K562 (cell line): ENCODE data around the gene TNFAIP3. TPM values are rescaled to one million over a fixed set of nuclear protein-coding genes. Genes with fewer than 3 reads are reported as not detected.

Experiments used
- ATAC-seq: fragments of 200-7000 bp; cut with Tn5 transposase; 3 replicates; pipeline ENCODE4 v1.9.1; 2020; ENCODE audit warnings: moderate library complexity
- BruUV-seq: library from RNA; stranded (reverse); fragments of 400-500 nt; replicated peaks from 2 replicates; lab custom pipeline; 2021; lab: Mats Ljungman, UMichigan
- CTCF ChIA-PET: fragments of 300-600 bp; formaldehyde crosslinking; extraction: SDS; loops from one replicate; lab custom pipeline; 2021; ENCODE audit warnings: low intra/inter-chr PET ratio; lab: Yijun Ruan, JAX
- POLR2A ChIA-PET: fragments of 300-600, 350-650 bp; sonication (Branson Sonifier 250); formaldehyde crosslinking; extraction: SDS; loops from one replicate; lab custom pipeline; 2021; ENCODE audit warnings: antibody characterized with exemption, inconsistent platforms; lab: Yijun Ruan, JAX
- DNase-seq, 4 experiments: peaks; one replicate each; pipeline versions ENCODE4 v3.0.0 to v3.0.0-alpha.2; 2011 to 2018; ENCODE audit warnings: low spot score in 3 of 4, mixed read lengths in 3 of 4; ENCODE audit errors: extremely low read depth in 1 of 4
- FAIRE-seq: peaks from 2 replicates; lab custom pipeline; 2011; peaks lifted over from hg19 to GRCh38; lab: Jason Lieb, UNC
- H2AFZ ChIP-seq: 2 replicates; pipeline ENCODE4 v1.6.0; 2011; ENCODE audit warnings: low read depth, low read length, control low read depth, inconsistent platforms
- H3K27ac ChIP-seq: fragments of 200-600 bp; 3 replicates; pipeline ENCODE4 v1.8.0; 2011; ENCODE audit warnings: low read depth, mild to moderate bottlenecking, control low read depth, inconsistent platforms, low read length, moderate library complexity, mixed read lengths; ENCODE audit errors: extremely low read depth
- H3K27me3 ChIP-seq, 2 experiments: fragments of 300-600 bp in 1 of 2; 2 replicates in 1 of 2; 3 replicates in 1 of 2; pipeline versions ENCODE4 v1.6.0 to v1.8.0; 2011; ENCODE audit warnings: inconsistent platforms in 2 of 2, low read length in 2 of 2, mild to moderate bottlenecking in 1 of 2, mixed read lengths in 1 of 2, moderate library complexity in 1 of 2; ENCODE audit not compliant: control insufficient read depth in 2 of 2, insufficient read depth in 2 of 2
- H3K36me3 ChIP-seq: fragments of 300-600 bp; 3 replicates; pipeline ENCODE4 v1.8.0; 2011; ENCODE audit warnings: mild to moderate bottlenecking, low read length, inconsistent platforms; ENCODE audit not compliant: control insufficient read depth, insufficient read depth
- H3K4me1 ChIP-seq, 2 experiments: fragments of 200-600 bp in 1 of 2; replicated peaks in 1 of 2; 2 replicates in 1 of 2; 3 replicates in 1 of 2; pipeline versions ENCODE4 v1.5.1 to v1.8.0; 2011; ENCODE audit warnings: inconsistent platforms in 2 of 2, low read length in 2 of 2, mild to moderate bottlenecking in 1 of 2, mixed read lengths in 1 of 2, moderate library complexity in 1 of 2; ENCODE audit not compliant: control insufficient read depth in 2 of 2, insufficient read depth in 2 of 2
- H3K4me2 ChIP-seq: 2 replicates; pipeline ENCODE4 v1.6.1; 2011; ENCODE audit warnings: low read length, control low read depth, inconsistent platforms, mixed read lengths; ENCODE audit not compliant: insufficient read depth
- H3K4me3 ChIP-seq: fragments of 200-600 bp; sonication (generic), shearing (Covaris generic); 2 replicates; pipeline ENCODE4 v1.5.1; 2016; ENCODE audit warnings: control low read depth, inconsistent platforms
- H3K79me2 ChIP-seq: fragments of 200-600 bp; 3 replicates; pipeline ENCODE4 v1.8.0; 2011; ENCODE audit warnings: low read length, inconsistent platforms; ENCODE audit not compliant: control insufficient read depth, insufficient read depth
- H3K9ac ChIP-seq, 2 experiments: 2 replicates each; pipeline versions ENCODE4 v1.6.0 to v1.6.1; 2011; ENCODE audit warnings: low read depth in 2 of 2, low read length in 2 of 2, control low read depth in 1 of 2, inconsistent platforms in 1 of 2, mild to moderate bottlenecking in 1 of 2, mixed read lengths in 1 of 2; ENCODE audit not compliant: insufficient read depth in 1 of 2
- H3K9me1 ChIP-seq: one replicate; pipeline ENCODE4 v1.6.0; 2011; ENCODE audit warnings: inconsistent platforms, mild to moderate bottlenecking, low read length, moderate library complexity; ENCODE audit not compliant: control insufficient read depth, insufficient read depth
- H3K9me3 ChIP-seq: replicated peaks from 2 replicates; pipeline ENCODE4 v1.5.1; 2011; ENCODE audit warnings: low read depth, low read length, inconsistent platforms; ENCODE audit not compliant: control insufficient read depth, insufficient read depth
- H4K20me1 ChIP-seq: replicated peaks from 2 replicates; pipeline ENCODE4 v1.6.1; 2011; ENCODE audit warnings: low read length, inconsistent platforms, mixed read lengths; ENCODE audit not compliant: control insufficient read depth, insufficient read depth
- C11orf30 ChIP-seq: fragments of 450-650 bp; IDR thresholded peaks from 2 replicates; pipeline ENCODE4 v1.6.1; 2016; ENCODE audit warnings: low read depth, mild to moderate bottlenecking
- CEBPB ChIP-seq: fragments of 450-650 bp; IDR thresholded peaks from 2 replicates; pipeline ENCODE4 v1.6.1; 2016; ENCODE audit warnings: missing genetic modification characterization, missing compliant biosample characterization
- MAFF ChIP-seq: IDR thresholded peaks from 2 replicates; pipeline ENCODE4 v1.6.1; 2012; ENCODE audit warnings: low read length, improper control_type of control experiment
- MAFG ChIP-seq: fragments of 450-650 bp; conservative IDR thresholded peaks from 2 replicates; pipeline ENCODE4 v1.6.1; 2016; ENCODE audit warnings: missing genetic modification characterization, missing compliant biosample characterization
- NR2F6 ChIP-seq: fragments of 450-650 bp; formaldehyde crosslinking; IDR thresholded peaks from 2 replicates; pipeline ENCODE4 v1.4.0; 2020; ENCODE audit warnings: mild to moderate bottlenecking
- RB1 ChIP-seq: fragments of 450-650 bp; IDR thresholded peaks from 2 replicates; pipeline ENCODE4 v1.6.1; 2017; ENCODE audit warnings: low read depth, mild to moderate bottlenecking
- SUPT5H ChIP-seq: fragments of 450-650 bp; IDR thresholded peaks from 2 replicates; pipeline ENCODE4 v1.6.1; 2016
- TCF3 ChIP-seq: sonication (generic); formaldehyde crosslinking; IDR thresholded peaks from 2 replicates; pipeline ENCODE4 v1.4.0; 2020; ENCODE audit warnings: mild to moderate bottlenecking, missing genetic modification reagents
- TRIM25 ChIP-seq: fragments of 450-650 bp; IDR thresholded peaks from 2 replicates; pipeline ENCODE4 v1.7.0; 2016; ENCODE audit warnings: borderline replicate concordance
- ZBTB8A ChIP-seq: fragments of 450-650 bp; IDR thresholded peaks from 2 replicates; pipeline ENCODE4 v1.6.1; 2018; ENCODE audit warnings: mild to moderate bottlenecking, moderate library complexity; ENCODE audit not compliant: partially characterized antibody
- ZNF239 ChIP-seq: fragments of 250-450 bp; sonication (Bioruptor Pico); IDR thresholded peaks from 2 replicates; pipeline ENCODE4 v1.4.0; 2020; ENCODE audit warnings: mild to moderate bottlenecking
- ZNF24 ChIP-seq: fragments of 450-650 bp; IDR thresholded peaks from 2 replicates; pipeline ENCODE4 v1.6.1; 2016
- ZNF3 ChIP-seq: fragments of 250-450 bp; sonication (Bioruptor Pico); IDR thresholded peaks from 2 replicates; pipeline ENCODE4 v1.5.0; 2021; ENCODE audit warnings: mild to moderate bottlenecking, moderate library complexity
- ZNF316 ChIP-seq: fragments of 450-650 bp; IDR thresholded peaks from 2 replicates; pipeline ENCODE4 v1.6.1; 2016
- ZNF668 ChIP-seq: fragments of 250-450 bp; sonication (Bioruptor Pico); IDR thresholded peaks from 2 replicates; pipeline ENCODE4 v1.8.0; 2022; ENCODE audit warnings: mild to moderate bottlenecking, inconsistent platforms
- ZNF766 ChIP-seq: fragments of 200-800 bp; sonication (Bioruptor generic); conservative IDR thresholded peaks from 2 replicates; pipeline ENCODE4 v1.6.1; 2016; ENCODE audit warnings: missing genetic modification characterization, missing compliant biosample characterization
- WGBS: fragments of 100-300 bp; shearing (Covaris generic); methylation state at CpG from one replicate; pipeline ENCODE4 v1.1.6; 2016; ENCODE audit warnings: low coverage, mixed read lengths; ENCODE audit not compliant: insufficient coverage; ENCODE audit errors: missing lambda C conversion rate; 5-methylcytosine and 5-hydroxymethylcytosine counted together
- in situ Hi-C: fragments of 300-500 bp; cut with MboI; formaldehyde crosslinking; loops from 4 replicates; pipeline ENCODE4 v1.15.0; 2018; ENCODE audit warnings: inconsistent platforms, mixed read lengths
- intact Hi-C: fragments of 100-400 bp; cut with micrococcal nuclease; formaldehyde crosslinking; loops from 2 replicates; pipeline ENCODE4 v1.14.2; 2022
- polyA plus RNA-seq, 8 experiments: library from polyadenylated mRNA; depleted of rRNA in 4 of 8; stranded (reverse) in 5 of 8; unstranded in 3 of 8; fragments of >200 nt; fragmentation: Nextera tagmentation in 2 of 8; fragmentation: Illumina TruSeq in 1 of 8; extraction: Ambion mirVana in 2 of 8; extraction: Trizol in 1 of 8; gene quantifications; 2 replicates each; pipeline versions ENCODE4 v1.2.1 to v1.2.3, GENCODE V29; 2011 to 2014; ENCODE audit warnings: inconsistent platforms in 1 of 8, missing spikeins in 1 of 8
- total RNA-seq, 7 experiments: library from RNA; depleted of rRNA in 6 of 7; stranded (reverse); fragments of >200 nt in 6 of 7; fragmentation: Illumina TruSeq in 2 of 7; extraction: Trizol in 2 of 7; gene quantifications; 2 replicates each; pipeline versions ENCODE4 v1.2.1 to v1.2.3, GENCODE V29; 2011 to 2021; ENCODE audit warnings: low replicate concordance in 1 of 7
- TF ChIP-seq, protein P1 (sequence below): sonication (generic); formaldehyde crosslinking; IDR thresholded peaks from 2 replicates; pipeline ENCODE4 v1.8.0; 2023; ENCODE audit warnings: missing genetic modification reagents, mild to moderate bottlenecking, borderline replicate concordance

TNFAIP3 gene
- total and polyA plus RNA-seq, 9 of the 15 experiments (the other 6 are each of a cell fraction or from before 2014, with no cell fraction given): 0.79 to 17.0 (median 6.4) TPM

DNA sequence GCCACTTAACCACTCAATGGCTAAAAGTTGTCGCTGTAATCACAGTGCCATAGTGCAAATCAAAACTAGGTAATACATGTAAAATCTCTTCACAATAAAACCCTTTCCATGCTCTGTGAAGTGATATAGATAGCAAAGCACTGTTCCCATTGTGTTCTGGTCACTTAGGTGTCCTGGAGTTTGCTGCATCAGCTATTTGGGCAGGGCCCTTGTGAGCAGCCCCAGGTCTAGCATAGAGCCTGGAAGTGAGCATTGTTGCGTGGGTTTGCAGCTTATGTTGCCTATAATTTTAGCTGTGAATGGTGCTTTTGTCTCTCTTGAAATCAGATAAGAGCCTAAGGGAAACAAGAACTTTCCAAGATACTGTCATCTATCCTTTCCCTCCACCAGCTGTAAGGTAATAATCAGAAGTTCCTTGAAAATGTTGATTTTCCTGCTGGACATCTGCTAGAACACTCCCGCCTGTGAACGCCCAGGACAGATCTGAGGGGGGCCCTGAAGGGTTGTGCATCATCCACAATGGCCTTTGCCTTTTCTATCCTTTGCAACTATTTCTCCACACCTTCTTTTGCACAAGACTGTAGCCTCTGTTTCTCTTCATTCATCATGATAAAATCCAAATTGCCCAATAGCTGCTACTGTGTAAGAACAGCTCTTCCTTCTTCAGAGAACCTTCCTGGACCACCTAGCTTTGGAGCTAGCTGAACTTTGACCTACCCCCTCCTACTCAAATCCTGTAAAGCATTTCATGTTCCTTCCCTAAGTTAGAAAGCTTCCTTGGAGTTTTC, 57.0 kb downstream of the TNFAIP3 start:
- no peak overlapping the region for H3K9ac ChIP-seq
- no peaks in the 10 kb centered on the region for H3K79me2 ChIP-seq
- H3K4me1 ChIP-seq: peaks cover 7 to 54% of the 10 kb centered on the region in 2 experiments; a peak in 4 of 5 replicates
- H2AFZ ChIP-seq: no peak overlapping the region; the same call in 1 of the 2 replicates
- H3K4me2 ChIP-seq: no peak overlapping the region
- H3K4me3 ChIP-seq: no peak overlapping the region
- FAIRE-seq (no peak), DNase-seq (no peak), ATAC-seq (no peak)
- H3K36me3 ChIP-seq: no peaks in the 10 kb centered on the region
- ChIA-PET CTCF (interaction anchor here (0.7 kb wide), 1 partner anchor 75 kb away, joined by 3 read pairs; no protein-coding TSS in a partner anchor), POLR2A (interaction anchor here (3.7 kb wide), 1 partner anchor 13 kb away, joined by 14 read pairs; no protein-coding TSS in a partner anchor)
- no peaks in the 10 kb centered on the region for H3K9me3 ChIP-seq
- no peaks in the 10 kb centered on the region for H3K9me1 ChIP-seq
- in situ Hi-C loops: no loop called here
- H3K27me3 ChIP-seq: no peaks in the 10 kb centered on the region
- BruUV-seq: no TSS peak
- no peak overlapping the region for H3K27ac ChIP-seq
- no peaks in the 10 kb centered on the region for H4K20me1 ChIP-seq
- intact Hi-C loops: no loop called here
- 66% methylated on average over 4 of the region's 4 CpGs for WGBS
- TF ChIP-seq ZNF239 (CRISPR knock-in tag) (no peak), ZNF668 (CRISPR knock-in tag) (no peak), MAFF (peak; percentile 56), NR2F6 (no peak), C11orf30 (peak; percentile 89), ZBTB8A (no peak), ZNF766 (CRISPR knock-in tag) (no peak), TRIM25 (no peak), TCF3 (CRISPR knock-in tag) (no peak), ZNF3 (CRISPR knock-in tag) (no peak), RB1 (no peak), MAFG (peak; percentile 79), ZNF316 (peak; percentile 86; the same call in 1 of the 2 replicates), SUPT5H (no peak), ZNF24 (no peak), CEBPB (tag) (peak; percentile 50; the same call in 1 of the 2 replicates)
- TF ChIP-seq, protein P1, sequence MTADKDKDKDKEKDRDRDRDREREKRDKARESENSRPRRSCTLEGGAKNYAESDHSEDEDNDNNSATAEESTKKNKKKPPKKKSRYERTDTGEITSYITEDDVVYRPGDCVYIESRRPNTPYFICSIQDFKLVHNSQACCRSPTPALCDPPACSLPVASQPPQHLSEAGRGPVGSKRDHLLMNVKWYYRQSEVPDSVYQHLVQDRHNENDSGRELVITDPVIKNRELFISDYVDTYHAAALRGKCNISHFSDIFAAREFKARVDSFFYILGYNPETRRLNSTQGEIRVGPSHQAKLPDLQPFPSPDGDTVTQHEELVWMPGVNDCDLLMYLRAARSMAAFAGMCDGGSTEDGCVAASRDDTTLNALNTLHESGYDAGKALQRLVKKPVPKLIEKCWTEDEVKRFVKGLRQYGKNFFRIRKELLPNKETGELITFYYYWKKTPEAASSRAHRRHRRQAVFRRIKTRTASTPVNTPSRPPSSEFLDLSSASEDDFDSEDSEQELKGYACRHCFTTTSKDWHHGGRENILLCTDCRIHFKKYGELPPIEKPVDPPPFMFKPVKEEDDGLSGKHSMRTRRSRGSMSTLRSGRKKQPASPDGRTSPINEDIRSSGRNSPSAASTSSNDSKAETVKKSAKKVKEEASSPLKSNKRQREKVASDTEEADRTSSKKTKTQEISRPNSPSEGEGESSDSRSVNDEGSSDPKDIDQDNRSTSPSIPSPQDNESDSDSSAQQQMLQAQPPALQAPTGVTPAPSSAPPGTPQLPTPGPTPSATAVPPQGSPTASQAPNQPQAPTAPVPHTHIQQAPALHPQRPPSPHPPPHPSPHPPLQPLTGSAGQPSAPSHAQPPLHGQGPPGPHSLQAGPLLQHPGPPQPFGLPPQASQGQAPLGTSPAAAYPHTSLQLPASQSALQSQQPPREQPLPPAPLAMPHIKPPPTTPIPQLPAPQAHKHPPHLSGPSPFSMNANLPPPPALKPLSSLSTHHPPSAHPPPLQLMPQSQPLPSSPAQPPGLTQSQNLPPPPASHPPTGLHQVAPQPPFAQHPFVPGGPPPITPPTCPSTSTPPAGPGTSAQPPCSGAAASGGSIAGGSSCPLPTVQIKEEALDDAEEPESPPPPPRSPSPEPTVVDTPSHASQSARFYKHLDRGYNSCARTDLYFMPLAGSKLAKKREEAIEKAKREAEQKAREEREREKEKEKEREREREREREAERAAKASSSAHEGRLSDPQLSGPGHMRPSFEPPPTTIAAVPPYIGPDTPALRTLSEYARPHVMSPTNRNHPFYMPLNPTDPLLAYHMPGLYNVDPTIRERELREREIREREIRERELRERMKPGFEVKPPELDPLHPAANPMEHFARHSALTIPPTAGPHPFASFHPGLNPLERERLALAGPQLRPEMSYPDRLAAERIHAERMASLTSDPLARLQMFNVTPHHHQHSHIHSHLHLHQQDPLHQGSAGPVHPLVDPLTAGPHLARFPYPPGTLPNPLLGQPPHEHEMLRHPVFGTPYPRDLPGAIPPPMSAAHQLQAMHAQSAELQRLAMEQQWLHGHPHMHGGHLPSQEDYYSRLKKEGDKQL (CRISPR knock-in tag): no peak
